Measurements from ENCODE around the gene TGM1.
A peak's percentile ranks its signal among the peaks of the same experiment; 100 is the strongest.

Gene TGM1

DNA sequence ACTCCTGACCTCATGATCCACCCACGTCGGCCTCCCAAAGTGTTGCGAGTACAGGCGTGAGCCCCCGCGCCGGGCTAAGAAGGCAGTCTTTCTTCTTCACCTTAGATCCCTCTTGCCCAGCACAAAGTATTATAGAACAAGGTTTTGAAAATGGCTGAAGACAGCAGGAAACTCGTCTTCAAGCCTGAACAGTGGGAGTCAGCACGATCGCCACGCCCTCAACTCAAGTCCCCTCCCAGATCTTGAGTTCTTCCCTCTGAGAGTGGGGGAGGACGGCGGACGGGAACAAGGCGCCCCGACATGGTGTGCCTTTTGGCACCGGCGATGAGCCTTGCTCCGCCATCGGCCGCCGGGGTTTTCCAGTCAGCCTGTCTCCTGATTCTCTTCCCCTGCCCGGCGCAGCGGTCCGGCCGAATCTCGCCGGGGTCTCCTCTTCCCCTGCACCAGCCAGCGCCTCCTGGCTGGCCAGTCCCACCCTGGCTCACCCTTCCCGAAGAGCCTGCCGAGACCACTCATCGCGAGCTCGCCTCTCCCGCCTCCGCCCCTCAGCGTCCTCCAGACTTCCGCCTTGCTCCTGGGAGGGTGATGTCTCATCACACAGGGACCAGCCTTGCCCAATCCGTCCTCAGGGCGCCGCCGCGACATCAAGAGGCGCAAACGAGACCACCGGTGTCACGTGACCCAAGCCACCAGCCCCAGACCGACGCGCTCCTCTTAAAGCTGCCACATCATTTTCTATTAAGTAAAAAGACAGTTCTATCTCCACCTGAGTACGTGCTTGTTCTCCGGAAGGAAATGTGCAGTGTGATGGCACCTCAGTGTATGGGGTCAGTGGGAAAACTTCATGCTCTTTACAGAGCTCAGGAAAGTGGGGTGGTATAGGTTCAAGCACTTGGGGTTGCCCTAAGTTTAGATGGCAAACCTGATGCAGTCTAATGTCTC lies 49.8 kb downstream of the TGM1 start, which contains the start of gene CHMP4A:
Gene CHMP4A (minus strand): TSS at position 565 of the 942 bp plus-strand sequence. CDS start 49 bp downstream, at position 516.
- TF ChIP-seq CTCF (conservative IDR thresholded peaks at IDR 0.05; ENCODE audit: control insufficient read depth, insufficient read depth, low read depth, low read length) = peak; percentile 15
- peak within 1 kb of the TSS; percentile 81 for H3K4me3 ChIP-seq (ENCODE audit: control insufficient read depth, low read depth, low read length)
- DNase-seq (ENCODE audit: low read depth) = peak; percentile 98

DNA sequence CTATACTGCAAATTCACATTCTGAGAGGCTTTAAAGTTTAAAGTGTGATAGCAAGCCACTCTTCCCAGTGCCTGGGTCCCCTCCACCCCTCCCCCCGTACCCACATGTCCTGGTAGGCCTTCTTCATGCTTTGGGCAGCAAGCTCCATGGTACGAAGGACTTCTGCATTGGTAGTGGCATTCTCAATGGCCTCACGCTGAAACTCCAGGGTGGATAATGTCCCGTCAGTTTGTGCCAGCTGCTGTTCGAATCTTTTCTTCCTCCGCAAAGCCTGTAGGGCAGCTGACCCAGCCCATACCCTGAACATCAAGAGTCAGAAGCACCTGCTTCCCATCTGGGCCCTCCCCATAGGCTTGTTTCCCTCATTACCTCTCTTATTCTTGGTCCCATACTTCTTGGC lies 51.7 kb downstream of the TGM1 start:
- no peak overlapping the region for H3K4me3 ChIP-seq (ENCODE audit: control insufficient read depth, low read depth, low read length)
- TF ChIP-seq CTCF (conservative IDR thresholded peaks at IDR 0.05; ENCODE audit: control insufficient read depth, insufficient read depth, low read depth, low read length) = no peak
- DNase-seq (ENCODE audit: low read depth) = no peak

- no peak for DNase-seq (ENCODE audit: low read depth)
- H3K4me3 ChIP-seq (ENCODE audit: control insufficient read depth, low read depth, low read length) = no peak overlapping the region
- no peak for TF ChIP-seq CTCF (conservative IDR thresholded peaks at IDR 0.05; ENCODE audit: control insufficient read depth, insufficient read depth, low read depth, low read length)
These were observed 55.4 kb downstream of the TGM1 start for GRCh38 chr14:24207625-24208024.

- TF ChIP-seq CTCF (conservative IDR thresholded peaks at IDR 0.05; ENCODE audit: control insufficient read depth, insufficient read depth, low read depth, low read length) = no peak
- no peak overlapping the region for H3K4me3 ChIP-seq (ENCODE audit: control insufficient read depth, low read depth, low read length)
- no peak for DNase-seq (ENCODE audit: low read depth)
These were observed 55.8 kb downstream of the TGM1 start for GRCh38 chr14:24207104-24207551.

DNA sequence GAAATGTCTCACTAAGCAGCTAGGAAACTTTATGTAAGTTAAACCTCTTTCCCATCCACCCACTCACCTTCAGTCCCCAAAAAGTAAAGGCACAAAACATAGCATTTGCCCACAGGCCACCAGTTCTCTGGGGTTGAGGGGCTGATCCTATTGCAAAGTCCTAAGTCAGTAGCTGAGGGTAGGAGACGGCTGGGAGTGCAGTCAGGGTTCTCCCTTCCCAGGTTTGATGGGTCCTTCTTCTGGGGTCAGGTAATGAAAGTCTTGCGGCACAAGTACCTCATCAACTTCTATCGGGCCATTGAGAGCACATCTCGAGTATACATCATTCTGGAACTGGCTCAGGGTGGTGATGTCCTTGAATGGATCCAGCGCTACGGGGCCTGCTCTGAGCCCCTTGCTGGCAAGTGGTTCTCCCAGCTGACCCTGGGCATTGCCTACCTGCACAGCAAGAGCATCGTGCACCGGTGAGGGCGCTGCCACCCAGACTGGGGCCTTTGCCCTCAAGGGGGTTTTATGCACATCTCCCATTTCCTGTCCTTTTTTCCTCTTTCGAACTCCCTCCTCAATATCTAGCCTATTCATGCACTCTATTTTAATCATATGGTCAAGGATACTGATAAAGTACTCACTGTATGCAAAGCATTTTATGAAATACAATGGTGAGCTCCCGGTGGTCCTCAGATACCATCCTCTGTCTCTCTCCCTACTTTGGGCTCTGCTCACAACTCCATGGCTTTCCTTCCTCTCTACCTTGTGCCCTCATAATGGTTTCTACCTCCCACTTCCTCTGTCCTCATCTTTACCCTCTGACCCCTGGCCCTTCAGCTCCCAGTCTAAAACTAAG lies 56.5 kb downstream of the TGM1 start:
- DNase-seq (ENCODE audit: low read depth) = no peak
- no peak overlapping the region for H3K4me3 ChIP-seq (ENCODE audit: control insufficient read depth, low read depth, low read length)
- no peak for TF ChIP-seq CTCF (conservative IDR thresholded peaks at IDR 0.05; ENCODE audit: control insufficient read depth, insufficient read depth, low read depth, low read length)

Data from fibroblast of mammary gland (primary cell).